WTC11 (cell line): ENCODE data around the gene ZBTB11.

Experiments used
- CTCF ChIP-seq: fragments of 200-600 bp; IDR thresholded peaks from 2 replicates; pipeline ENCODE4 v1.8.0; 2022; ENCODE audit warnings: antibody characterized with exemption
- ESRRA ChIP-seq: sonication (generic); formaldehyde crosslinking; IDR thresholded peaks from 2 replicates; pipeline ENCODE4 v1.8.1; 2022; ENCODE audit warnings: mild to moderate bottlenecking, missing genetic modification reagents, borderline replicate concordance
- HMGXB4 ChIP-seq: sonication (generic); formaldehyde crosslinking; IDR thresholded peaks from 2 replicates; pipeline ENCODE4 v1.8.1; 2023; ENCODE audit warnings: mild to moderate bottlenecking, moderate library complexity, missing genetic modification reagents
- IRF2 ChIP-seq: sonication (generic); formaldehyde crosslinking; IDR thresholded peaks from 2 replicates; pipeline ENCODE4 v1.8.0; 2022; ENCODE audit warnings: low read depth, missing genetic modification reagents, borderline replicate concordance
- PRDM15 ChIP-seq: sonication (generic); formaldehyde crosslinking; IDR thresholded peaks from 2 replicates; pipeline ENCODE4 v1.8.0; 2022; ENCODE audit warnings: missing genetic modification reagents
- SP1 ChIP-seq: sonication (generic); formaldehyde crosslinking; conservative IDR thresholded peaks from 2 replicates; pipeline ENCODE4 v1.8.1; 2022; ENCODE audit warnings: missing genetic modification reagents
- STAT6 ChIP-seq: sonication (generic); formaldehyde crosslinking; conservative IDR thresholded peaks from 2 replicates; pipeline ENCODE4 v1.8.1; 2023; ENCODE audit warnings: mild to moderate bottlenecking, low read depth, missing genetic modification reagents, moderate library complexity
- ZNF281 ChIP-seq: sonication (generic); formaldehyde crosslinking; IDR thresholded peaks from 2 replicates; pipeline ENCODE4 v1.8.0; 2023; ENCODE audit warnings: mild to moderate bottlenecking, missing genetic modification reagents

GRCh38 chr3:101719604-101720185 is 42.8 kb upstream of the ZBTB11 start:
- TF ChIP-seq CTCF, result no peak
- no peak for TF ChIP-seq ESRRA (CRISPR knock-in tag)
- TF ChIP-seq STAT6 (CRISPR knock-in tag), result no peak
- TF ChIP-seq PRDM15 (CRISPR knock-in tag), result no peak
- no peak for TF ChIP-seq HMGXB4 (CRISPR knock-in tag)
- no peak for TF ChIP-seq SP1 (CRISPR knock-in tag)
- TF ChIP-seq ZNF281 (CRISPR knock-in tag), result no peak
- no peak for TF ChIP-seq IRF2 (CRISPR knock-in tag)
